Cardiac fibroblast (primary cell): ENCODE results near the gene RUBCNL.
"Not testable (repeated sequence)": the region's sequence is repeated elsewhere in the genome, so short reads cannot be mapped to it uniquely, and the experiment has no call there.

Experiments used
- DNase-seq, 2 donors: peaks; one replicate each; pipeline versions ENCODE4 v3.0.0 to v3.0.0-alpha.2; 2010; ENCODE audit warnings: low read depth in 2 of 2
- H3K4me3 ChIP-seq, 2 donors: replicated peaks in 1 of 2; 1 replicate in 1 of 2; 2 replicates in 1 of 2; pipeline ENCODE4 v1.5.1; 2011; ENCODE audit warnings: low read depth in 2 of 2, low read length in 2 of 2, mild to moderate bottlenecking in 2 of 2, moderate library complexity in 1 of 2
- CTCF ChIP-seq: IDR thresholded peaks from one replicate; pipeline ENCODE4 v1.5.1; 2011; ENCODE audit warnings: low read depth, mild to moderate bottlenecking, low read length, inconsistent platforms

Gene RUBCNL, protein sequence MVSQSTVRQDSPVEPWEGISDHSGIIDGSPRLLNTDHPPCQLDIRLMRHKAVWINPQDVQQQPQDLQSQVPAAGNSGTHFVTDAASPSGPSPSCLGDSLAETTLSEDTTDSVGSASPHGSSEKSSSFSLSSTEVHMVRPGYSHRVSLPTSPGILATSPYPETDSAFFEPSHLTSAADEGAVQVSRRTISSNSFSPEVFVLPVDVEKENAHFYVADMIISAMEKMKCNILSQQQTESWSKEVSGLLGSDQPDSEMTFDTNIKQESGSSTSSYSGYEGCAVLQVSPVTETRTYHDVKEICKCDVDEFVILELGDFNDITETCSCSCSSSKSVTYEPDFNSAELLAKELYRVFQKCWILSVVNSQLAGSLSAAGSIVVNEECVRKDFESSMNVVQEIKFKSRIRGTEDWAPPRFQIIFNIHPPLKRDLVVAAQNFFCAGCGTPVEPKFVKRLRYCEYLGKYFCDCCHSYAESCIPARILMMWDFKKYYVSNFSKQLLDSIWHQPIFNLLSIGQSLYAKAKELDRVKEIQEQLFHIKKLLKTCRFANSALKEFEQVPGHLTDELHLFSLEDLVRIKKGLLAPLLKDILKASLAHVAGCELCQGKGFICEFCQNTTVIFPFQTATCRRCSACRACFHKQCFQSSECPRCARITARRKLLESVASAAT

GRCh38 chr13:46387064-46387851 is at the start of gene RUBCNL:
RUBCNL (minus strand) TSS chr13:46387252; CDS start chr13:46372475, 14,777 bp downstream.
- peak within 1 kb of the TSS; percentile 31 to 49 for H3K4me3 ChIP-seq
- TF ChIP-seq CTCF = no peak
- DNase-seq = peak in 1 of 2 donors; percentile 51

GRCh38 chr13:46429558-46429957 is 42.5 kb upstream of the RUBCNL start:
- not testable (repeated sequence) for H3K4me3 ChIP-seq, DNase-seq

DNA sequence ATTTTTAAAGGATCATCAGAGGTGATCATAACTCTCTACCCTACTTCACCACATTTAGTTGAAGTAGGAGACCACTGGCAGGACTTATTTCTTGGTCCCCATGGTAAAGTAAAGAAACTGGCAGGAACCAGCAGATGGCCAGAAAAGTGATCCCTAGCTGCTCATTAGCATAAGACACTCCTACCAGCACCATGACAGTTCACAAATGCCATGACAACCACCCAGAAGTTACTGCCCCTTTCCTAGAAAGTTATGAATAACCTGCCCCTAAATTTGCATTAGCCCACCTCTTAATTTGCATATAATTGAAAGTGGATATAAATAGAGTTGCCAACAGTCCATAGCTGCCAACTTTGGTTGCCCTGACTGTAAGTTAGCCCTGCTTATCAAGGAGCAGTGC is 18.4 kb upstream of the RUBCNL start:
- no peak overlapping the region for H3K4me3 ChIP-seq
- no peak for DNase-seq
- TF ChIP-seq CTCF = no peak

GRCh38 chr13:46404733-46405100 is 17.7 kb upstream of the RUBCNL start:
- TF ChIP-seq CTCF = no peak
- no peak overlapping the region for H3K4me3 ChIP-seq
- DNase-seq = no peak

DNA sequence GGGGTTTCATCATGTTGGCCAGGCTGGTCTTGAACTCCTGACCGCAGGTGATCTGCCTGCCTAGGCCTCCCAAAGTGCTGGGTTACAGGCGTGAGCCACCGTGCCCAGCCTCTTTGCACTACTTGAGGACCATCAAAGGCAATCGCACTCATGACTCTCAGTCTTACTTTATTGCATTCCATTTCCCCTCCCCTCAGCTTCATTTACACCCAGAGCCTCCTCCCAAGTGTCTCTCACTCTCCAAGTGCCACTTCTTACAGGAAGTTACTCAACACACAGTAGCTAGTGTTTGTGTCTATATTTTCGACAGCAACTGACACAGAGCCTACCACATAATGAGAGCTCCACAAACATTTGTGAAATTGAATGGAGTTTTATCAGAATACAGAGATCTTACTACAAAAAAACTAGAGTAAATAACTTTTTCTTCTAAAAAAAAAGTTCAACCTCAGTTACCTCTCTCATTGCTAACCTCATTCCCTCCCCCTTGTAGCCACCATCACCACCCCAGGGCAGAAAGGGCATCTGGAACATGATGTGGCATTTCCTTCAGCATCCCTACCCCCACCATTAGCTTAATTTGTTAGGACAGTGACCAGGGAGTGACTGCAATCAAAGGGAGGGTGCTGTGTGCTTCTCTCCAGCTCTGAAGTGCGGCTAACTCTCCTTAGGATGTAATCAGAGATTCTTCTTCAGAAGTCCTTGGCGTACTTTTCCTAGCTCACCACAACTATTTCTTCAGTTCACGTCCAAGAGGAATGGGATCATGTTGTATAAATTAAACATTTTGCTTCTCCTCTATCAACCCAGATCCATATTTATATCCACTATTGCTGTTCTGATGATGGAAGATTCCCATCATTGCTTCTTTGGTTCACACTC is 17.0 kb upstream of the RUBCNL start:
- no peak for TF ChIP-seq CTCF
- H3K4me3 ChIP-seq = no peak overlapping the region
- DNase-seq = no peak

- no peak for DNase-seq
- no peak for TF ChIP-seq CTCF
- H3K4me3 ChIP-seq = no peak overlapping the region
Observed at GRCh38 chr13:46402178-46402577, 15.1 kb upstream of the RUBCNL start.
